Activated T-cell treated with anti-CD3 and anti-CD28 coated beads, Interleukin-2, amount 50 U/mL, for 1 hour (primary cell): ENCODE results near the gene CENPL.
"Not testable (repeated sequence)": the region's sequence is repeated elsewhere in the genome, so short reads cannot be mapped to it uniquely, and the experiment has no call there.

Experiments used
- DNase-seq: peaks from one replicate; pipeline ENCODE4 v3.0.0-alpha.2; 2020

Gene CENPL

DNA sequence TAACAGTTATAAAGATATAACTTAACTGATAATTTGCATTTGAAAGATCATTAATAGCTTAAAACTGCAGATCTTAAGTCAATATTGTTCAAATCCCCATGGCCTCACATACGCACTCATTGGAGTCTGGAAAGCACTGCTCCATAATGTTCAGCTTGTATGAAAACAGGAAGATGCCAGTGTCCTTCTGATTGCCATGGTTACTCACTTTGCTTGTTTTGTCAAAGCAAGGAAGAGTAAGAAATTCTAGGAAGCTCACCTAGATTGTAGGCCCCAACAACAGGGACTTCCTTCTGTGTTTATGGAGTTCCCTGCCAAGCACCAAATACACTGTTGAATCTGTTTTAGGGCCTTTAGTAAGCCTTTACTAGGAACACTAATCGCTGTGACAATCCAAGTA lies 32.2 kb upstream of the CENPL start:
- DNase-seq, result no peak

GRCh38 chr1:173856014-173856413 lies 31.3 kb upstream of the CENPL start:
- no peak for DNase-seq

DNA sequence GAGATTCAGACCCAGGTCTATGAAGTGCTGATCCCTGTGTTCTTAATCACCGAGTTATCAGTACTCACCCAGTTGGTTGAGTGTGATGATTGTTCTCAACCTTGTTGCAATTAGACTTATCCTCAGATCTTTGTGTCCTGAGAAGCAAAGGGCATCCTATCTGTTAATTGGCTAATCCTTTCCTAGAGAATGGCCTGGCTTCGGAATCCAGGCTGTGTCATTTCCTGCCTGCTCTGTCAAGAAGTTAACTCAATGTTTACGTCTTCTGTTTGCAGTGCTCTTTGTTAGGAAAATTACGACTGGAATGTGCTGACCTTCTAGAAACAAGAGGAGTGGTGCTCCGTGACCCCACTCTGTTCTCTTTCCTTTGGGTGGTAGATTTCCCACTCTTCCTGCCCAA lies 28.4 kb upstream of the CENPL start:
- DNase-seq, result no peak

GRCh38 chr1:173852105-173852504 lies 27.4 kb upstream of the CENPL start:
- no peak for DNase-seq

DNA sequence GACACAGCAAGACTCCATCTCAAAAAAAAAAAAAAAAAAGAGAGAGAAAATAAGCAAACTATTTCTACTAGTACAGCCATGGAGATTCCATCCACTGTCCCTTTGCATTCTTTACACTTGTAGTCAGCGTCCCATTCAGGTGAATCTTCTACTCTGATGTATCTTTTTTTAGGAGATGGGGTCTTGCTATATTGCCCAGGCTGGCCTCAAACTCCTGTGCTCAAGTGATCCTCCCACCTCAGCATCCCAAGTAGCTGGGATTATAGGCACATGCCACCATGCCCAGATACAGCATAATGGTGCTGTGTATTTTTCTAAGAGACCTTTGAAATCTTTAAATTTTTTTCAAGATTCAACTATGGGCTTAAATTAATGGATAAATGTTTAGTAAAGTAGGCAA lies 8.1 kb upstream of the CENPL start:
- DNase-seq, result no peak

- no peak for DNase-seq
Observed at GRCh38 chr1:173827611-173828010, 2.9 kb upstream of the CENPL start.

DNA sequence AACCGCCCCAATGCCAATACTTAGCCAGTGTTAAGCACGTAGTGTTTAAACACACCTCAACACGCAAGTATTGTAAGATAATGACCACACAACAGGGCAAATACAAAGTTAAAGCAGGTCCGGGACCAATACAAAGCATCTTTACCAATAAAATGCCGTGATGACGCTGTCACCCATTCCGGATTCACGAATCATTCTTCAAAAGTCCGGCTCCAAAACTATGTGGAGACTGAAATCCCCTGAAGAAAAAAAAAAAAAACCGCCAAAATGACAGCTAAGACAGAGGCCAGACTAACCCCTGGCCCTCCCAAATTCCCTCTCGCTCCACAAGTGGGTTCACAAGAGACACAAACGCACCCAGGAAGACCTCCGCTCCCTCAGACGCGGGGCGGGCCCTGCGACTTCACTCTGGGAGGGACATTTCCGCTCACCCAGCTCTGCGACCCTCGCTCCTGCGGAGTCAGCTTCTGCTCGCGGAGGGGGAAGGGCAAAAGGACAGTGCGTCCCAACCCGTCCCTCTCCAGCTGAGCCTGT lies 835 bp downstream of the CENPL start:
- no peak for DNase-seq

GRCh38 chr1:173821680-173822079 lies 3.0 kb downstream of the CENPL start:
- no peak for DNase-seq

GRCh38 chr1:173818459-173818858 lies 6.2 kb downstream of the CENPL start:
- no peak for DNase-seq

DNA sequence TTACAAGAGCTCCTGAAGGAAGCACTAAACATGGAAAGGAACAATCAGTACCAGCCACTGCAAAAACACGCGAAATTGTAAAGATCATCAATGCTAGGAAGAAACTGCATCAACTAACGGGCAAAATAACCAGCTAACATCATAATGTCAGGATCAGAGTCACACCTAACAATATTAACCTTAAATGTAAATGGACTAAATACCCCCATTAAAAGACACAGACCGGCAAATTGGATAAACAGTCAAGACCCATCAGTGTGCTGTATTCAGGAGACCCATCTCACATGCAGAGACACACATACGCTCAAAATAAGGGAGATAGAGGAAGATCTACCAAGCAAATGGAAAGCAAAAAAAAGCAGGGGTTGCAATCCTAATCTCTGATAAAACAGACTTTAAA lies 11.0 kb downstream of the CENPL start:
- DNase-seq, result not testable (repeated sequence)

DNA sequence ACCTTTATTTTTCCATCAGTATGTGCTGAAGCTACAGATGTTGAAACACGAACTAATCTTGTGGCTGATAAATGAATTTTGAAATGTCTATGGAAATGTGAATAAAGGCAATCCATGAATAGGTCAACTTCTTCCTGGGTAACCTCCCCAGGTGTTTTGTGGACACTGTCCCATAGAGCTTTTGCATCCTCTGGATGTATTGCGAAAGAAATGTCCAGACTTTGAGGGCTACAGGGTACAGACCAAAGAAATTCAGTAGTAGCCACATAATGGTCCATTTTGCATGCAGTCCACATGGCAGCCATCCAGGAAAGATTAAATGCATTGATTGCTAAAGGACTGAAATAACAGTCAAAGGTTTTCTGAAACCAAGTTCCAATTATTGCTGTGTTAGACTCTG lies 21.7 kb downstream of the CENPL start:
- no peak for DNase-seq

GRCh38 chr1:173799995-173800394 lies 24.7 kb downstream of the CENPL start:
- DNase-seq, result not testable (repeated sequence)

GRCh38 chr1:173798078-173798477 lies 26.6 kb downstream of the CENPL start:
- no peak for DNase-seq

GRCh38 chr1:173789841-173790240 lies 34.8 kb downstream of the CENPL start:
- no peak for DNase-seq

DNA sequence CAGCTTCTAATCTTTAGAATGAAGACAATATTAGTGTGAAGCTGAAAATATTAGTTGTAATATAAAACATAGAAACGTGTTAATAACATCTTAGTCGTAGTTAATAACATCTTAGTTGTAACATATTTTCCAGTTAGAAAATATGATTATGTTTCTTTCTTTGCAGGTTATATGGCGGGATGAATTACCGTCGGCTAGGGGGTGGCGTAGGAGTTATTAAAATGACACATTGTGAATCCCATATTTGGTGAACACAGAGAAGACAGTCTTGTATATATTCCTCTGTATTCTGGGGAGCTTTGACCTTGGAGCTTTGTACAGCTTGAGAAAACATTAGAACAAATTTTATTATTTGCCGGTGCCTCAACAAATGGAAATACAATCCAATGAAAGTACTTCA lies 39.7 kb downstream of the CENPL start:
- DNase-seq, result no peak

GRCh38 chr1:173779936-173780335 lies 44.7 kb downstream of the CENPL start:
- no peak for DNase-seq

DNA sequence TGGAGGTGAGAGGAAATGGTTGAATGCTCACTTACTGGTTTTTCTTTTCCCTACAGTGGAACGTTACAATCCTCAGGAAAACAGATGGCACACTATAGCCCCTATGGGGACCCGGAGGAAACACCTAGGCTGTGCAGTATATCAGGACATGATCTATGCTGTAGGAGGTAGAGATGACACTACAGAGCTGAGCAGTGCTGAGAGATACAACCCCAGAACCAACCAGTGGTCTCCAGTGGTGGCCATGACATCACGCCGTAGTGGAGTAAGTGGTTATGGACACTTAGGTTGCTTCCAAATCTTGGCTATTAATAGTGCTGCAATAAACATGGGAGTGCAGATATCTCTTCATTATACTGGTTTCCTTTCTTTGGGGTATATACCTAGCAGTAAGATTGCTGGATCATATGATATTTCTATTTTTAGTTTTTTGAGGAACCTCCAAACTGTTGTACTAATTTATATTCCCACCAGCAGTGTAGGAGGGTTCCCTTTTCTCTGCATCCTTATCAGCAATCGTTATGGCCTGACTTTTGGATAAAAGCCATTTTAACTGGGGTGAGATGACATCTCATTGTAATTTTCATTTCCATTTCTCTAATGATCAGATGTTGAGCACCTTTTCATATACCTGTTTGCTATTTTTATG lies 49.0 kb downstream of the CENPL start:
- no peak for DNase-seq

DNA sequence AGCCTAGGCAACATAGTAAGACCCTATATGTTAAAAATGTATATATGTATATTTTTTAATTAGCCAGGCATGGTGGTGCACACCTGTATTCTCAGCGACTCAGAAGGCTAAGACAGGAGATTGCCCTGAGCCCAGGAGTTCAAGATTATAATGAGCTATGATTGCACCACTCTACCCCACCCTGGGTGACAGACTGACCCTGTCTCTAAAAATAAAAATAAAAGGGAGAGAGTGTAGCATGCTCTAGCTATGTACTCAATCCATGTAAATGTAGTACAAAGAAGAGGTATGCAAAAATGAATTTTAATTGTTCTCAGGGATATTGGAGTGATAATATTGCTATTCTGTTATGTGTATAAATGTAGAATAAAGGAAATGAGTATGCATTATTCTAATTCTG lies 53.1 kb downstream of the CENPL start:
- no peak for DNase-seq

- not testable (repeated sequence) for DNase-seq
Observed at GRCh38 chr1:173770330-173770729, 54.4 kb downstream of the CENPL start.

GRCh38 chr1:173768827-173769226 lies 55.9 kb downstream of the CENPL start:
- no peak for DNase-seq

DNA sequence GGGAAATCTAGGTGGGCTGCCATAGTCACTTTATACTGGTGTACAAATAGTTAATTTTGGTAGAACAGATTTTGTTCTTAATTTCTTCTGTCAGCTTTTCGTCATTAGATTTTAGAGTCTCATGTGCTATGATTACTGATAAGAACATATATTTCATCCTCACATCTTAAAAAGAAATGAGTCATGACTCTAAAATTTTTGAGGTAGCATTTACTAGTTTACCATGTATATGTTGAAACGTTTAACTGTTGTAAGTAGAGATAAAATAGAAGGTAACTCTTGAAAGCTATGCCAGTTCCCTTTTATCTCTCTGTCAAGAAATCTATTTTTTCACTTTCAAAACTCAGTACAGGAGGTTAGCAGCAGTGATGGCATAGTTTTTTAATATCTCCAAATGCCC lies 56.5 kb downstream of the CENPL start:
- DNase-seq, result no peak

DNA sequence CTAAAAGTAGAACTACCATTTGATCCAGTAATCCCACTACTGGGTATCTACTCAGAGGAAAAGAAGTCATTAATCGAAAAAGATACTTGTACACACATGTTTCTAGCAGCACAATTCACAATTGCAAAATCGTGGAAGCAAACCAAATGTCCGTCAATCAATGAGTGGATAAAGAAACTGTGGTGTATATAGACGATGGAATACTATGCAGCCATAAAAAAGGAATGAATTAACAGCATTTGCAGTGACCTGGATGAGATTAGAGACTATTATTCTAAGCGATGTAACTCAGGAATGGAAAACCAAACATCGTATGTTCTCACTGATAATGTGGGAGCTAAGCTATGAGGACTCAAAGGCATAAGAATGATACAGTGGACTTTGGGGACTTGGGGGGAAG lies 60.4 kb downstream of the CENPL start:
- DNase-seq, result not testable (repeated sequence)

DNA sequence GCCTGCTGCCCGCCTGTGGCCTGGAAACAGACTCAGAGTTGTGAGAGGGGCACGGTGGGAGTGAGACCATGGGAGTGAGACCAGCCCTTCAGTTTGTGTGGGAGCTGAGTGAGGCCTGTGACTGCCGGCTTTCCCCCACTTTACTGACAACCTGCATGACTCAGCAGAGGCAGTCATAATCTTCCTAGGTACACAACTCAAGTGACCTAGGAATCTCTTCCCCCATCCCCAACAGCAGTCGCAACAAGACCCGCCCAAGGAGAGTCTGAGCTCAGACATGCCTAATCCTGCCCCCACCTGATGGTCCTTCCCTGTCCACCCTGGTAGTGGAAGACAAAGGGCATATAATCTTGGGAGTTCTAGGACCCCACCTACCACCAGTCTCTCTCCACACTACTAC lies 65.7 kb downstream of the CENPL start:
- no peak for DNase-seq

DNA sequence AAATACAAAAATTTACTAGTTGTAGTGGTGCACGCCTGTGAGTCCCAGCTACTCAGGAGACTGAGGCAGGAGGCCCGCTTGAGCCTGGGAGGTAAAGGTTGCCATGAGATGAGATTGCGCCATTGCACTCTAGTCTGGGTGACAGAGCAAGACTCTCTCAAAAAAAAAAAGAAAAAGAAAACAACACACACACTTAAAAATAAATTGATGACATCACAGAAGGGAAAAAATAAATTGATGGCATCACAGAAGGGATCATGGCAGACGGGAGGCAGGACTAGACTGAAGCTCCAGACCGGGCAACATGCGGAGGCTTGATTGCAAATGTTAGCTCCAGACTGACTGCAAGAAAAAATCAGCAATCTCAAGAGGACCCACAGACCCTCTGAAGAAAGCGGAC lies 66.6 kb downstream of the CENPL start:
- DNase-seq, result no peak

- no peak for DNase-seq
Observed at GRCh38 chr1:173757666-173758065, 67.0 kb downstream of the CENPL start.
